Lung microvascular endothelial cell (primary cell): ENCODE results near the gene NMUR2. TPM values are rescaled to one million over a fixed set of nuclear protein-coding genes. Genes with fewer than 3 reads are reported as not detected.

Experiments used
- DNase-seq, 2 donors: peaks; one replicate each; pipeline versions ENCODE4 v3.0.0 to v3.0.0-alpha.2; 2010; ENCODE audit warnings: low read depth in 2 of 2
- total RNA-seq: library from RNA; depleted of rRNA; stranded (reverse); fragments of >200 nt; gene quantifications from 2 replicates; pipeline ENCODE4 v1.2.1, GENCODE V29; 2014

Gene NMUR2
- total RNA-seq, 1 donor from 2014 or later: not detected

GRCh38 chr5:152372875-152373274, 32.2 kb downstream of the NMUR2 start:
- no peak for DNase-seq

DNA sequence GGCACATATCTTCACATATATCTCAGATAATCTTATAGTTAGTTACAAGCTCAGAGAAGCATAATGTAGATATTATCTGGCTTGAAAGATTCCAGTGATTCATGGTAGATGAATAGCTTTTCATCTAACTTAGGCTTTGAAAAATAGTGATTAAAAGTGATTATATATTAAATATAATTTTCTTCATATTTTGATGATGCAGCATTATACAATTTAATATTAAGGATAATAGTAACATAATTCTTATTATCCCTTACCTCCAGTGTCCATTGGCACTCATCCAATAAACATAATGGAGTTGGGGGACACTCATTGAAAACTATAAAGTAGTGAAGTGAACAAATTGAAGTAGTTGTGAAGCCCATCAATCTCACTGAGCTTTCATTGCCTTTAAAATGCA, 35.8 kb downstream of the NMUR2 start:
- no peak for DNase-seq

GRCh38 chr5:152367554-152367953, 37.5 kb downstream of the NMUR2 start:
- no peak for DNase-seq

- no peak for DNase-seq
These were observed 38.4 kb downstream of the NMUR2 start for GRCh38 chr5:152366716-152367115.

- DNase-seq: no peak
These were observed 40.2 kb downstream of the NMUR2 start for GRCh38 chr5:152364899-152365298.

GRCh38 chr5:152364172-152364571, 40.9 kb downstream of the NMUR2 start:
- DNase-seq: no peak

- no peak for DNase-seq
These were observed 46.1 kb downstream of the NMUR2 start for GRCh38 chr5:152358861-152359568.

DNA sequence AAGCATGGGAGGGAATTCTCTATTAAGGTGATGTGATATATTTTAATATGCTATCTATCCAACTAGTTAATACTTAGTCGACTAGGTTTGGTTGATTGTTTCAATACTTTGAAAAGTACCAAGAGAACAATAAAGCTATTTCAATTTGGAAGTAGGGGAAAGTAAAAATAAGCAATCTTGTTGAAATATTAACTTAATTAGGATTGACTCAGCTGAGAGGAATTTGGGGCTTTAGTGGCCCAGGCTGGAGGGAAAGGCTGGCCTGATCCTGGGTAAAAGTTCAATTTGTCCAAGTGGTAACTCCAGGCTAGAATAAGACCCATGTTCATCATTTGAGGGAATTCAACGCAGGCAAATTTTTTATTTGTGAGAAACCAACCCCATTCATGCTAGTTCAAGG, 48.6 kb downstream of the NMUR2 start:
- DNase-seq: no peak

- DNase-seq: no peak
These were observed 50.0 kb downstream of the NMUR2 start for GRCh38 chr5:152355061-152355460.

GRCh38 chr5:152353001-152353400, 52.1 kb downstream of the NMUR2 start:
- no peak for DNase-seq

DNA sequence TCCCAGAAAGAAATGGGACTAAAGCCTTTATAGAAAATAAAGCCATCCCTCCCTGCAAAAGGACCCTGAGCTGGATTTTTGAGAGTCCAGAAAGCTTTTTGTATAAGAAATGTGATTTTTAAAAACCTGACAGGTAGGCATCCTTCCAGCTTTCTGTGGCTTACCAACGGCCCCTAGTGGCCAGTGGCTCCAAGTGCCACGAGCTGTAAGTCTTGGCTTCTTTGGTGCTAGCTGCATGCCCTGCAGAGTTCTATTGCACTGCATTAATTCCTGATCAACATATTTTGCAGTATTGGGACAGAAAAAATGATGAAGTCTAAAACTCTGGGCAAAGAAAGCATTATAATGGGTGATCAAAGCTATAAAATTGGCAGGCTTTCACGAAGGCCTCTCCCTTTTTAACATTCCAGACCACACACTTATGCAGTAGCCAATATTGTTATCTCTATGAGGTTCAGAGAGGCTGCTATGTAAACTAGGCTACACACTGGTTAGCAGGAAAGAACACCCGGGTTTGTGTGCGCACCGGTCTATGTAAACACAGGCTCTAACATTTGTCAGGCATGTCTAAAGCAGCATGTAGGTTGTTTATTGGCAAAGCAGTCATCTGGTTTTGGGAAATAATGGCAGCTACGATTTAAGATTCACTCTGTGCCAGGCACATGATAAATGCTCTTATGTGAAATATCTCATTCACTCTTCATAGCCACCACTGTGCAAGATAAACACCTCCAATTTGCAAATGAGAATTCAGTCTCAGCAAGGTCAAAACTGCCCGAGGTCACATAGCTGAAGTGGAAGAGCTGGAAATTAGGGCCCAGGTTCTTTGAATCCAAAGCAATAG, 55.2 kb downstream of the NMUR2 start:
- peak; percentile 11 to 32 for DNase-seq
